CD4-positive, alpha-beta T cell treated with Interleukin-6 for 4 hours (primary cell): ENCODE measurements around the gene TTC9B.
"Not testable (repeated sequence)": the region's sequence is repeated elsewhere in the genome, so short reads cannot be mapped to it uniquely, and the experiment has no call there.

Experiments
- DNase-seq: peaks from one replicate; pipeline ENCODE4 v3.0.0-alpha.2; 2020; ENCODE audit warnings: mixed read lengths

Gene TTC9B

DNA sequence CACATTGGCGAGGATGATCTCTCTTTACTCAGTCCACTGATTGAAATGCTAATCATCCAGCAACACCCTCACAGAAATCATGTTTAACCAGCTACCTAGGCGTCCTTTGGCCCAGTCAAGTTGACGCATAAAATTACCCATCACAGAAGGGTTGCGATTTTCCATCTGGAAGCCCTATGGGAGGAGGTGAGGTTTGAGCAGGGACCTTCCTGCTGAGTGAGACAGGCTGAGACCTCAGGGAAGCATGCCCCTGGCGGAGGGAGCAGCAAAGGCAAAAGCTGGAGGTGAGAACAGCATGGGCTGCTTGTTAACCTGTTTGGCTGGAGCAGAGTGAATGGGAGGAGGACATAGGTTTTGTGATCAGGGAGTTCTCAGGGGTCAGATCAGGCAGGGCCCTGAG is 7.3 kb downstream of the TTC9B start:
- no peak for DNase-seq

DNA sequence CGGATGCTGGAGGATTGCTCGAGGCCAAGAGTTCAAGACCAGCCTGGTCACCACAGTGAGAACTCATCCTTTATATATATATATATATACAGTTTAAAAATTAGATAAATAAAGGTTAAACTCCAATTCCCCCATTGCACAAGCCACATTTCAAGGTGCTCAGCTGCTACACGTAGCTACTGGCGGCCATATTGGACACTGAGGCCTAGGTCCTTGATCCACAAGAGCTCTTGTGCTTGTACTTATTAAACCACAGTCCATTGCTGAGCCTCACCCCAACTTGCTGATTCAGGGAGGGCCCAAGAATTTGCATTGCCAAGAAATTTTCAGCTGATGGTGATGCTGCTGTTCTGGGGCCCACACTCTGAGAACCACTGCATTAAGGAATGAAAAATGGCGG is 9.6 kb downstream of the TTC9B start:
- no peak for DNase-seq

DNA sequence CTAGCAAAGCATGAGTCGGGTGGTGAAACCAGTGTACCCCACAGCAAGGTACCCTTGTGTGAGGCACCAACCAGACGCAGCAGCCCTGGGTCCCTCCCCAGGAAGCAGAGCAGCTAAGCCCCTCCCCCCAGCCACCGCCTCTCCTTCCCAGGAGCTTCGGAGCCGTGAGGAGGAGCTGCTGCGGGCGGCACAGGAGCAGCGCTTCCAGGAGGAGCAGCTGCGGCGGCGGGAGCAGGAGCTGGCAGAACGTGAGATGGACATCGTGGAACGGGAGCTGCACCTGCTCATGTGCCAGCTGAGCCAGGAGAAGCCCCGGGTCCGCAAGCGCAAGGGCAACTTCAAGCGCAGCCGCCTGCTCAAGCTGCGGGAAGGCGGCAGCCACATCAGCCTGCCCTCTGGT is 12.4 kb downstream of the TTC9B start:
- DNase-seq, result no peak

DNA sequence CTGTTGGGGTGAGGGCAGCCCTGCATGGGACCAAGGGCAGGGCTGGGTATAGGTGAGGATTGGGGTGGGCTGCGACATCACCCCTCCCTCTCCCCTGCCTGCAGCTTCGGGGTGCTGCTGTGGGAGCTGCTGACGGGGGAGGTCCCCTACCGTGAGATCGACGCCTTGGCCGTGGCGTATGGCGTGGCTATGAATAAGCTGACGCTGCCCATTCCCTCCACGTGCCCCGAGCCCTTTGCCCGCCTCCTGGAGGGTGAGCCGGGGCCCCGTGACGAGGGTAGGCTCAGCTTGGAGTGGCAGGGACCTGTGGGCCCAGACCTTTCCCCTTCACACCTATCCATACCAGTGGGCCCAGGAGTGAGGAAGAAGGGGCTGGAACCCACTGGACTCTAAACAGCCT is 13.8 kb downstream of the TTC9B start:
- no peak for DNase-seq

DNA sequence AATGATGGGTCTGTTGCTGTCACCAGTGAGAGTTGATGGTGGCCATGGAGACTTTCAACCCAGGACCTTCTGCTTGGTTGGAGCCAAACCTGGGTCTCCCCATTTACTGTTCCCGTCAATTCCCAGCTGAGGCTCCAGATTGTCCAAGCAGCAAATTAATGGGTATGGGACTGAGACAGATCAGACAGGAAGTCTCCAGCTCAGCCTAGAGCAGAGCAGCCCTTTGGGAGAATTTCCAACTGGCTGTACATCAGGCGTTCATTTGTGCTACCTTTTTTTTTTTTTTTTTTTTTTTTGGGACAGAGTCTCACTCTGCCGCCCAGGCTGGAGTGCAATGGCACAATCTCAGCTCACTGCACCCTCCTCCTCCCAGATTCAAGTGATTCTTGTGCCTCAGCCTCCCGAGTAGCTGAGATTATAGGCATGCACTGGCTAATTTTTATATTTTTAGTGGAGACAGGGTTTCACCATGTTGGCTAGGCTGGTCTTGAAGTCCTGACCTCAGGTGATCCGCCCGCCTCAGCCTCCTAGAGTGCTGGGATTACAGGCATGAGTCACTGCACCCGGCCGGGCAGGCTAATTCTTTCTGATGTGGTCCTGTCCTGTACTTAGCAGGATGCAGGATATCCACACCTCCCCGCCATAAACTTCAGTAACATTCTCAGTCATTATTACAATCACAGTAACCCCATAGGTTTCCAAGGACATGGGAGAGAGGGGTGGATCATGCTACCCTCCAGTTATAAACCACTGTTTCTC is 17.7 kb downstream of the TTC9B start:
- DNase-seq, result no peak

DNA sequence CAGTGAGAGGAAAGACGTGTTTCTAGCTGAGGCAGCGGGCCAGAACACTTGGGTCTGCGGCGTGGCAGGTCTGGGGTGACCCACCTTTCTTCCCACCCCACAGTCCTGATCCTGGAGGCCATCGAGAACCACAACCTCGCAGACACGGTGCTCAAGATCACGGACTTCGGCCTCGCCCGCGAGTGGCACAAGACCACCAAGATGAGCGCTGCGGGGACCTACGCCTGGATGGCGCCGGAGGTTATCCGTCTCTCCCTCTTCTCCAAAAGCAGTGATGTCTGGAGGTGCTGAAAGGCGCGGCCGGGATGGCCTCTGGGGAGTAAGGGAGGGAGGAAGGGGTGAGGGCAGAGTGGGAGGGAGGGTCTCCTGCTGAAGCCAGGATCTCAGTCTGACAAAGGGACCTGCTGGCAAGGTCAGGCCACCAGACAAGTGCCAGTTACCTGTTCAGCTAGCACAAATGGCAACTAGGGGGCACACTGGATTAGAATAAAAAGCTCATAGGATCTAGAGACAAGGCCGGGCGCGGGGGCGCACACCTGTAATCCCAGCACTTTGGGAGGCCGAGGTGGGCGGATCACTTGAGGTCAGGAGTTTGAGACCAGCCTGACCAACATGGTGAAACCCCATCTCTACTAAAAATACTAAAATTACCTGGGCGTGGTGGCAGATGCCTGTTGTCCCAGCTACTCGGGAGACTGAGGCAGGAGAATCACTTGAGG is 19.8 kb downstream of the TTC9B start:
- DNase-seq, result no peak

DNA sequence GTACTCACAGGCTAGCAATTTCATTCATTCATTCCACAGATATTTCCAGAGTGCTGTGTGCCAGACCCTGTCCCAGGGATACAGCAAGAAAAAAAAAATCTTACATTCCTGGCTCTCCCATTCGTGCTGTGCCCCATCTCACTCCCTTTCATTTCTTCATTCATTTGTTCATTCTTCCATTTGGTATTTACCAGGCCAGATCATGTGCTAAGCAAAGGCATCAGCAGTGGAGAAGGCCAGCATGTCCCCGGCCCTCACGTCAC is 24.7 kb downstream of the TTC9B start:
- DNase-seq, result no peak

DNA sequence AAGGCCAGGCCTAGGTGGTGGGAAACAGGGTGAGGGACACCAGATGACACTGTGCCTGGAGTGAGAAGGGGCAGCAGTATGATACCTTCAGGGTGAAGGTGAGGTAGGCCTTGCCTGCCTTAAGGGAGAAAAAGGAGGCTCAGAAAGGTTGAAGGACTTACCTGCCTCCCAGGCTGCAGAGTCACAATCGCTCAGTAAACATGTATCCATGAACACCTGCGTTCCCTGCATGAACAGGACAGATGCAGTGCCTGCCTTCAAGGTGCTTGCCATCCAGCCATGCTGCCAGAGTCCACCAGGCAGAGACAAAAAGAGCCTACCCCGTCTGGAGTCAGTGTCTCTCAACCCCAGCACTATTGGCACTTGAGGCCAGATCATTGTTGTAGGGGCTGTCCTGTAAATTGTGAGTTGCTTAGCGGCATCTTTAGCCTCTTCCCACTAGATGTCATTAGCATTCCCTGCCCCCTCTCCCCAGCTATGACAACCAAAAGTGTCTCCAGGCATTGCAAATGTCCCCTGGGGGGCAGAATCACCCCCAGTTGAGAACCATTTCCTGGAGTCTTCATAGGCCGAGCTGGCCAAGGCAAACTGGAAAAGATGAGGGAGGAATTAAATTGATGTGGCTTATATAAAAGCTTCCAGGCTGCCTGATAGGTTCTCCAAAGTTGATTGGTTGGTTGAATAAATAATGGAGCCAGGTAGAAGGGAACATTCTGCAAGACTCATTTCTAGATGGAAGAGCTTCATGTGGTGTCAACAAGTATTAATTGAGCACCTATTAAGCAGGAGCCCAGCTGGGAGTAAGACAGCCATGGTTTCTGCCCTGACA is 25.2 kb downstream of the TTC9B start:
- no peak for DNase-seq

DNA sequence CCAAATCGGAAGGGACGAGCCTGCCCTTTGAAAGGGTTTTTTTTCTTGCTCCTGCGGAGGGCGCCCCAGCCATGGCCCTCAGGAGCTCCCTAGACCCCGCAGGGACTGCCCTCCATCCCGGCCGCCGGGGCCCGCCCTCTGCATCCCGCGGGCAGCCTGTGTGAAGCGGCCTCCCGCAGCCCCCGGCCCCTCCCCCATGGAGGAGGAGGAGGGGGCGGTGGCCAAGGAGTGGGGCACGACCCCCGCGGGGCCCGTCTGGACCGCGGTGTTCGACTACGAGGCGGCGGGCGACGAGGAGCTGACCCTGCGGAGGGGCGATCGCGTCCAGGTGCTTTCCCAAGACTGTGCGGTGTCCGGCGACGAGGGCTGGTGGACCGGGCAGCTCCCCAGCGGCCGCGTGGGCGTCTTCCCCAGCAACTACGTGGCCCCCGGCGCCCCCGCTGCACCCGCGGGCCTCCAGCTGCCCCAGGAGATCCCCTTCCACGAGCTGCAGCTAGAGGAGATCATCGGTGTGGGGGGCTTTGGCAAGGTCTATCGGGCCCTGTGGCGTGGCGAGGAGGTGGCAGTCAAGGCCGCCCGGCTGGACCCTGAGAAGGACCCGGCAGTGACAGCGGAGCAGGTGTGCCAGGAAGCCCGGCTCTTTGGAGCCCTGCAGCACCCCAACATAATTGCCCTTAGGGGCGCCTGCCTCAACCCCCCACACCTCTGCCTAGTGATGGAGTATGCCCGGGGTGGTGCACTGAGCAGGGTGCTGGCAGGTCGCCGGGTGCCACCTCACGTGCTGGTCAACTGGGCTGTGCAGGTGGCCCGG is 26.1 kb downstream of the TTC9B start:
- peak; percentile 18 for DNase-seq

DNA sequence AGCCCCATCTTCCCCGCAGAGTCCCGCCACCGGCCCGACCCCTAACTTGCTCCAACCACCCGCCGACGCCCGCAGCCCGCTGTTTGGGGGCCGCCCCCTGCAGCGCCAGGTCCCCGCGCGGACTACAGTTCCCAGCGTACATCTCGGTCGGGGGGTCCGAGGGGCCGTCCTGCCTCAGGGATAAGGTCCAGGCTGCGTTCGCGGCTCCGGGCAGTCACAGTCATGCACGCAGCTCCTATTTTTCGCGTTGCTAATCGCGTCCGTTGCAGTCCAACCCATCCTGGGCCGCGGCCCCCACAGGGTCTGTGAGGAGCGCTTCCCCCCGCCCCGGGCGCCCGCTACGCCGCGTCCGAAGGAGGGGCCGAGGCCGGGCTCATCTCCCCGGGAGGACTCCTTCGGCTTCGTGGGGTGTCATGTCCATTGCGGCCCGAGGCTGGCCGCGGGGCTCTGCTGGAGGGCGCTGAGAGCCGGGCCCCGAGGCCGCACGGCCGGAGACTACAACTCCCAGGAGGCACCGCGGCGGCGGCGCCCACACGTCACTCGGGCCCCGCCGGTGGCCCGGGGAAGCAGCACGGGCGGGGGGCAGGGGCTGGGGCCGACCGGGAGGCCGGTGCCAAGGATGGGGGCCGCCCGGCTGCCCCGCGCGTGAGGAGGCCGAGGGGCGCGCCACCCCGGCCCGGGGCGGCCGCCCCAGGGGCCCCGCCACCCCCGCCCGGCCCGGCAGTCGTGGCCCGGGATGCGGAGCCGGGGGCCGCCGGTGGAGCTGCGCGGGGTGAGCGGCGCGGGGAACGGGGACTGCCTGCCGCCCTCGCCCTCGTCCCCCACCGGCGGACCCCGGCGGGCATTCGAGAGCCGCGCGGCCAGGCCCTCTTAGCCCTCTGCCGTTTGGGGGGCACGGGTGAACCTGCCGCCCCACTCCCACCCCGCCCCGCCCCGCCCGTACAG is 27.0 kb downstream of the TTC9B start, which contains the start of gene MAP3K10:
Gene MAP3K10, plus strand, starts transcription at position 536 of the 945 bp plus-strand sequence. CDS start 606 bp downstream, outside the sequence.
- peak; percentile 78 for DNase-seq

DNA sequence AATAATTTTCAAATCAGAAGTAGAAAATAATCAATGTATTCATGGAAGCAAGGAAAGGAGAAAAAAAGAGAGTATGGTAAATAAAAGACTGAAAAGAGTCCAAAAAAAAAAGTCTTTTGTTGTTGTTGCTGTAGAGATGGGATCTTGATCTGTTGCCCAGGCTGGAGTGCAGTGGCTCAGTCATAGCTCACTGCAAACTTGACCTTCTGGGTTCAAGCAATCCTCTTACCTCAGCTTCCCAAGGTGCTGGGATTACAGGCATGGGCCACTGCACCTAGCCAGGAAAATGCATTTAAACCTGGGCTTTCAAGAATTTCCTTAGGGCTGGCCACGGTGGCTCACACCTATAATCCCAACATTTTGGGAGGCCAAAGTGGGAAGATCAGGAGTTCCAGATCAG is 33.9 kb downstream of the TTC9B start:
- DNase-seq, result no peak

DNA sequence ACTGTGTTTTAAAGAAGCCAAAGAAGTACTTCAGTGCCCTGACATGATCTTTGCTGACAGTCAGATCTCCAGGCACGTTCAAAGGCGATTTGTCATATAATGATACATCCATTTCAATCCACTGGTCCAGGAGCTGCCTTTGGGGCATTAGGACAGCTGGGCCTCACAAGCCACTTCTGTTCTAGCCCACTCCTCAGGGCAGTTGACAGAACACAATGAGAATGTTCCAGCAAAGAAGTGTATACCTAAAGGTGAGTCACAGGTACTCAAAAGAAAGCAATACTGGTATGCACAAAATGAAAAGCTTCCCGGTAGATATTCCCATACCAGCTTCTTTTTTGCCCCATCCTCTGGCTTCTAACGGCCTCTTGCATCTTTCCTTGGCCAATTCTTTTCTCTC is 39.4 kb downstream of the TTC9B start:
- no peak for DNase-seq

DNA sequence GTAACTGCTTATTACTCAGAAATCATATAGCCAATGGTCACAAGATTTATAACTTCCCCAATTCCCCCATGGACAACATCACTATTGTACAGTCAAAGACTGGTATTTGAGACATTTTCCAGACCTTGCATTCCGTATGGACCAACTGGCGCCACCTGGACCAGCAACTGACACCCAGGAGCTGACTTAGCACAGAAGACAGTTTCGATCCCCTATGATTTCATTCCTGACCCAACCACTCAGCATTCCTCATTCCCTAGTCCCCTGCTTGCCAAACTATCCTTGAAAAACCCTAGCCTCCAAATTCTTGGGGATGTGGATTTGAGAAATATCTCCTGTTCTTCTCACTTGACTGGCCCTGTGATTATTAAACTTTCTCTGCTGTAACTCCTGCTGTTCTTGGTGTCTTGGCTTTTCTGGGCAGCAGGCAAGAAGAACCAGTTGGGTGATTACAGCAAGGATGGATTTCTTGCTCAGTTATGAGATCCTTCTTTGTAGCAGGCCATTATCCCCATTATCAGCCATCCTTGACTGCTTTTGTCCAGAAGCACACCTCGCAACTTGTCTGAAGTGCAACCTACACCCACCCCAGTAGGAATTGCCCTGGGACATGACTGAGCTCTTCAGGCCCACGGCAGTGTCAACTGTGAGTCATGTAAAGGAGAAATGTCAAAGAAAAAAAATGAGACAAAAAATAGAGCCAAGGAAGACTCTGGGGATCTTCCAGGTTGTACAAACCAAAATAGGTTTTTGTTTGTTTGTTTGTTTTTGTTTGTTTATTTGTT is 40.7 kb downstream of the TTC9B start:
- no peak for DNase-seq

DNA sequence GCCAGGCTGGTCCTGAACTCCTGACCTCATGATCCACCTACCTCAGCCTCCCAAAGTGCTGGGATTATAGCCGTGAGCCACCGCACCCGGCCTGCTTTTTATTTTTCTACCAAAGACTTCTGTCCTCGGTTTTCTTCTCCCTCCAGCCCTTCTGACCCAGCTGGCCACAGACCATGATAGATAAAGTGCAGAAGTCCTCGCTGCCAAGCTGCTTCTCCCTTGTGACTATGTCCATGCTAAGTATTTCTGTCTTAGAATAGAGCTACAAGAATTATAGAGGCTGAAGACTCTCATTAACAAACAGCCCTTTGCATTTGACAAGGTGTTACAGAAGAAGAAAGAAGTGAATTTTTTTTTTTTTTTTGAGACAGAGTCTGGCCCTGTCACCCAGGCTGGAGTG is 42.4 kb downstream of the TTC9B start:
- no peak for DNase-seq

DNA sequence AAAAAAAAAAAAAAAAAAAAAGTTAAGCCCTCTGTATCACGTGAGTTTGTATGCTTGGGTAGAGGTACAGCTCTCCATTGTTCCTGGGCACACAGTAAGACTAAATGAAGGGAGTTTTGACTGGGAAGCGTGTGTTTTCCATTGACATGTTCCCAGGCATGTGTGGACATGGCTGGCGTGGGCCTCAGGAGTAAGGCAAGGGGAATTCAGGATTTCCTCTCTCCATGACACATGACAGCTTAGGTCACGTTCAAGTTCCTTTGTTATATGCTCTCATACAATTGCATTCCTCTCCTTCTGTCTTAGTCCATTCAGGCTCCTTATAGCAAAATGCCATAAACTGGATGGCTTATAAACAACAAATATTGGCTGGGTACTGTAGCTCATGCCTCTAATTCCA is 44.1 kb downstream of the TTC9B start:
- no peak for DNase-seq

DNA sequence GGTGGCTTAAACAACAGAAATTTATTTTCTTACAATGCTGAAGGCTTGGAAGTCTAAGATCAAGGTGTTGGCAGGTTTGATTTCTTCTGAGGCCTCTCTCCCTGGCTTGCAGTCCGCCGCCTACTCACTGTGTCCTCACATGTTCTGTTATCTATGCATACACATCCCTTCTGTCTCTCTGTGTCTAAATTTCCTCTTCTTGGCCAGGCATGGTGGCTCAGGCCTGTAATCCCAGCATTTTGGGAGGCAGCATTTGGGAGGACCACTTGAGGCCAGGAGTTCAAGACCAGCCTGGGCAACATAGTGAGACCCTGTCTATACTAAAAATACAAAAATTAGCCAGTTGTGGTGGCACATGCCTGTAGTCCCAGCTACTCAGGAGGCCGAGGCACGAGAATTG is 46.9 kb downstream of the TTC9B start:
- not testable (repeated sequence) for DNase-seq

DNA sequence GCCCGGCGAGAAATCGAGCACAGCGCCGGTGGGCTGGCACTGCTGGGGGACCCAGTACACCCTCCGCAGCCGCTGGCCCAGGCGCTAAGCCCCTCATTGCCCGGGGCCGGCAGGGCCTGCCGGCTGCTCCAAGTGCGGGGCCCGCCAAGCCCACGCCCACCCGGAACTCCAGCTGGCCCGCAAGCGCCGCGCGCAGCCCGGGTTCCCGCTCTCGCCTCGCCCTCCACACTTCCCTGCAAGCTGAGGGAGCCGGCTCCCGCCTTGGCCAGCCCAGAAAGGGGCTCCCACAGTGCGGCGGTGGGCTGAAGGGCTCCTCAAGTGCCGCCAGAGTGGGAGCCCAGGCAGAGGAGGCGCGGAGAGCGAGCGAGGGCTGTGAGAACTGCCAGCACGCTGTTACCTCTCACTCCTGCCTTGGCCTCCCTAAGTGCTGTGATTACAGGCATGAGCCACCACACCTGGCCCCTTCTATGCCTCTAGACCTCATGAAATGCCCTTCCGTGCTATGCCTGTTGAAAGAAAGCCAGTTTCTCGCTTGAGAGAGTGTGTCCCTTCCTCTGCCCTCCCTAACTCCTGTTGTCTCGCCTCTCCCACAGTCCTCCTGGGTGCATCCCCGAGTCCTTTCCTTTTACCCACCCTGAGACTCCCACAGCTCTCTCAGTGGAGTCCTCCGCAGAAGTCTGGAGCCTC is 47.7 kb downstream of the TTC9B start:
- not testable (repeated sequence) for DNase-seq

DNA sequence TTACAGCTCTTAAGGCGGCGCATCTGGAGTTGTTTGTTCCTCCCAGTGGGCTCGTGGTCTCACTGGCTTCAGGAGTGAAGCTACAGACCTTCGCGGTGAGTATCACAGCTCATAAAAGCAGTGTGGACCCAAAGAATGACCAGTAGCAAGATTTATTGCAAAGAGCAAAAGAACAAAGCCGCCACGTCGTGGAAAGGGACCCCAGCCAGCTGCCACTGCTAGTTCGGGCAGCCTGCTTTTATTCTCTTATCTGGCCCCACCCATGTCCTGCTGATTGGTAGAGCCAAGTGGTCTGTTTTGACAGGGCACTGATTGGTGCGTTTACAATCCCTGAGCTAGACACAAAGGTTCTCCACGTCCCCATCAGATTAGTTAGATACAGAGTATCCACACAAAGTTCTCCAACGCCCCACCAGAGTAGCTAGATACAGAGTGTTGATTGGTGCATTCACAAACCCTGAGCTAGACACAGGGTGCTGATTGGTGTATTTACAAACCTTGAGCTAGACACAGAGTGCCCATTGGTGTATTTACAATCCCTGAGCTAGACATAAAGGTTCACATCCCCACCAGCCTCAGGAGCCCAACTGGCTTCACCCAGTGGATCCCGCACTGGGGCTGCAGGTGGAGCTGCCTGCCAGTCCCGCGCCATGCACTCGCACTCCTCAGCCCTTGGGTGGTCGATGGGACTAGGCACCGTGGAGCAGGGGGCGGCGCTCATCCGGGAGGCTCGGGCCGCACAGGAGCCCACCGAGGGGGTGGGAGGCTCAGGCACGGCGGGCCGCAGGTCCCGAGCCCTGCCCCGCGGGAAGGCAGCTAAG is 48.5 kb downstream of the TTC9B start:
- DNase-seq, result not testable (repeated sequence)
